HK-2 (cell line): ENCODE measurements around the gene BASP1.
"Not testable (repeated sequence)": the region's sequence is repeated elsewhere in the genome, so short reads cannot be mapped to it uniquely, and the experiment has no call there.

Experiments used
- DNase-seq: peaks from one replicate; pipeline ENCODE4 v3.0.0-alpha.2; 2018; ENCODE audit not compliant: unreplicated experiment

Gene BASP1

GRCh38 chr5:17191574-17191973, 25.9 kb upstream of the BASP1 start:
- not testable (repeated sequence) for DNase-seq

GRCh38 chr5:17192191-17192590, 25.2 kb upstream of the BASP1 start:
- DNase-seq: no peak

GRCh38 chr5:17196024-17196423, 21.4 kb upstream of the BASP1 start:
- DNase-seq: no peak

- no peak for DNase-seq
These were observed 20.7 kb upstream of the BASP1 start for GRCh38 chr5:17196697-17197096.

- DNase-seq: peak; percentile 32
These were observed 13.9 kb upstream of the BASP1 start for GRCh38 chr5:17203329-17204132.

- DNase-seq: no peak
These were observed 13.3 kb upstream of the BASP1 start for GRCh38 chr5:17204133-17204489.

- no peak for DNase-seq
These were observed 11.4 kb upstream of the BASP1 start for GRCh38 chr5:17206021-17206420.

- no peak for DNase-seq
These were observed 5.2 kb upstream of the BASP1 start for GRCh38 chr5:17212191-17212590.

- no peak for DNase-seq
These were observed 4.4 kb upstream of the BASP1 start for GRCh38 chr5:17212996-17213395.

GRCh38 chr5:17213938-17214337, 3.5 kb upstream of the BASP1 start:
- no peak for DNase-seq

GRCh38 chr5:17214893-17215292, 2.5 kb upstream of the BASP1 start:
- no peak for DNase-seq

- no peak for DNase-seq
These were observed 2.1 kb upstream of the BASP1 start for GRCh38 chr5:17215361-17215760.

- DNase-seq: peak; percentile 75
These were observed 1.1 kb upstream of the BASP1 start for GRCh38 chr5:17216176-17216973.

GRCh38 chr5:17216974-17217492, 398 bp upstream of the BASP1 start:
- peak; percentile 47 for DNase-seq

- peak; percentile 32 for DNase-seq
These were observed 1.0 kb downstream of the BASP1 start for GRCh38 chr5:17218353-17219005.

- no peak for DNase-seq
These were observed 1.6 kb downstream of the BASP1 start for GRCh38 chr5:17219006-17219422.

GRCh38 chr5:17219469-17219868, 2.0 kb downstream of the BASP1 start:
- no peak for DNase-seq

GRCh38 chr5:17219992-17220391, 2.6 kb downstream of the BASP1 start:
- DNase-seq: no peak

GRCh38 chr5:17220469-17220868, 3.0 kb downstream of the BASP1 start:
- DNase-seq: no peak

- no peak for DNase-seq
These were observed 4.6 kb downstream of the BASP1 start for GRCh38 chr5:17221843-17222636.

GRCh38 chr5:17222664-17223063, 5.2 kb downstream of the BASP1 start:
- DNase-seq: no peak
